Activated CD4-positive, alpha-beta memory T cell treated with anti-CD3 and anti-CD28 coated beads, Interleukin-2, amount 10 ng/mL, durations not matched to agents 7 days and 5 days (primary cell): ENCODE results near the gene SFMBT2. TPM values are rescaled to one million over a fixed set of nuclear protein-coding genes. Genes with fewer than 3 reads are reported as not detected.

Experiments
- CTCF ChIA-PET: fragments of 350-600 bp; sonication (Branson Sonifier 250); formaldehyde crosslinking; loops from one replicate; lab custom pipeline; 2021; ENCODE audit warnings: antibody characterized with exemption, inconsistent platforms; lab: Charles Lee
- POLR2A ChIA-PET: fragments of 350-600 bp; sonication (Branson Sonifier 250); formaldehyde crosslinking; loops from one replicate; lab custom pipeline; 2021; ENCODE audit warnings: antibody characterized with exemption; lab: Charles Lee
- DNase-seq: peaks from one replicate; pipeline ENCODE4 v3.0.0-alpha.2; 2020
- H3K27ac Mint-ChIP-seq: one replicate; pipeline ENCODE4 v1.8.0; 2021; ENCODE audit warnings: mild to moderate bottlenecking, mixed read lengths
- H3K27me3 Mint-ChIP-seq: one replicate; pipeline ENCODE4 v1.8.0; 2021; ENCODE audit warnings: mixed read lengths
- H3K36me3 Mint-ChIP-seq: one replicate; pipeline ENCODE4 v1.8.0; 2021; ENCODE audit warnings: low read depth, mixed read lengths
- H3K4me1 Mint-ChIP-seq: one replicate; pipeline ENCODE4 v1.8.0; 2021; ENCODE audit warnings: mixed read lengths
- H3K4me3 Mint-ChIP-seq: one replicate; pipeline ENCODE4 v1.8.0; 2021; ENCODE audit warnings: mild to moderate bottlenecking, mixed read lengths
- H3K9me3 Mint-ChIP-seq: one replicate; pipeline ENCODE4 v1.8.0; 2021; ENCODE audit warnings: mixed read lengths
- total RNA-seq, 2 experiments: library from RNA; stranded (reverse); gene quantifications; one replicate each; pipeline ENCODE4 v1.2.3, GENCODE V29; 2021

SFMBT2 gene
- total RNA-seq, 2 experiments from 2014 or later = 25.8 to 27.0 TPM

GRCh38 chr10:7121154-7121797 is 289.6 kb downstream of the SFMBT2 start:
- peak; percentile 66 for DNase-seq
- Mint-ChIP-seq H3K4me1 (peaks cover 3% of the 10 kb centered on the region), H3K27me3 (peaks cover 36% of the 10 kb centered on the region), H3K36me3 (no peaks in the 10 kb centered on the region), H3K4me3 (no peak overlapping the region), H3K9me3 (no peaks in the 10 kb centered on the region), H3K27ac (no peak overlapping the region)
- POLR2A ChIA-PET = interaction anchor here (0.6 to 1.2 kb wide), 2 partner anchors 151 to 193 kb away, joined by 3 read pairs; no protein-coding TSS in a partner anchor
- CTCF ChIA-PET = interaction anchor here (0.5 to 3.1 kb wide), 24 partner anchors 9 to 306 kb away, joined by 3 to 19 read pairs (median 4); partner anchors contain the start of gene SFMBT2

DNA sequence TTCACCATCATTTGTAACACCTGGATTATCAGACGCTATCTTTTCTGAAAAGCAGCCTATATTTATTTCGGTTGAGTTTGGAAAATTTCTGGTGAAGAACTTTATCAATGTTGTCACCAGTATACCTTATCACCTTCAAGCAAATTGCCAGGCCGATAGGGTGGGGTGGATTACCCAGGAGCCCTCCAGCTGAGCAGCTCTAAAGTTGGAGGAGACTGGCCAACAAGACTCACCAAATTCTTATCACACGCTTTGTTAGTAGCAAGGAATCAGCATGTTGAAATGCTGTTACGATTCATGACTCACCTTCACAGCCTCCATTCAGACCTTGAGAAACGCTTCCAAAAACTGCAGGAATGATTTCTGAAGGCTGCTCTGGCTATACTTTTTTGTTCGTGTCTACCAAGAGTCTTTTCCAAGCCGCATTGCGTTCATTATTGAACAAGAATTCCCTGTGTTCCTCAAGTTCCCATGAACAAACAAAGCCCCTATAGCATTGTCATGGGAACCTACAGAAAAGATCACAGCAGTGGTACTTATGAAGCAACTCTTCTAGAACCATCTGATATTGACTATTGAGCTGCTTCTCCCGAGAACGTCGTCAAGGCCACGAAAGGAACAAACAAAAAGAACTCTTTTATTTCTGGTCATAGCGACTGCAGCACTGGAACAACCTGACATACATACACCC is 291.4 kb downstream of the SFMBT2 start:
- no peak overlapping the region for H3K4me3 Mint-ChIP-seq
- H3K27me3 Mint-ChIP-seq = peaks cover 34% of the 10 kb centered on the region
- CTCF ChIA-PET = interaction anchor here (1.0 to 3.1 kb wide), 5 partner anchors 11 to 204 kb away, joined by 3 to 12 read pairs (median 5); no protein-coding TSS in a partner anchor
- H3K36me3 Mint-ChIP-seq = no peaks in the 10 kb centered on the region
- DNase-seq = no peak
- H3K9me3 Mint-ChIP-seq = no peaks in the 10 kb centered on the region
- POLR2A ChIA-PET = no interaction called here
- H3K27ac Mint-ChIP-seq = no peak overlapping the region
- H3K4me1 Mint-ChIP-seq = peaks cover 3% of the 10 kb centered on the region

GRCh38 chr10:7117806-7118674 is 292.8 kb downstream of the SFMBT2 start:
- no peak overlapping the region for H3K27ac Mint-ChIP-seq
- POLR2A ChIA-PET = no interaction called here

DNA sequence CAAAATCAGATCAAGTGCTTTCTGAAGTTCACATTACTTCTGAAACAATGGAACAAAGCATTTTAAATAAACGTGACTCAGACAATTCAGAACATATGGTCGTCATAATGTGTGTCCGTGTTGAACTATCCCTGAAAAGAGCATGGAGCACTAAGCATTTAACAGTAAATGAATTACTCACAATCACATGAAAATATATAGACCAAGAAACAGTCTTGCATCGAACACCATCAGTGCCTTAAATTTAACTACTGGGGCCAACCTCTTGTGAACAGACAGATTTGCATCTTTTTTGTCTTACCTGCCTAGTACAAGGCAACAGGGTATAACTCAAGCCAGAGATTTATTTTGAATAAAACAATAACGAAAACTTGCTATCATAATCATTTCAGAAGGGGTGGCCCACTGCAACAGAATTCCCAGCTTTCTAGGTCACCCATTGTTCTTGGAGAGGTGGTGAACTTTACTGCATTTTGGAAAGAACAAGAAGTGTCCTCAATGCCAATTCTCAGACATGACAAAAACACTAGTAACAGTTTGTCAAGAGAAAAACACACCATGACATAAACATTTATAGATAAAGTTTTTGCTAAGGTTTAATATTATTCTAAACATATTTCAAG is 293.5 kb downstream of the SFMBT2 start:
- no peaks in the 10 kb centered on the region for H3K9me3 Mint-ChIP-seq
- H3K4me1 Mint-ChIP-seq = peaks cover 3% of the 10 kb centered on the region
- DNase-seq = no peak
- CTCF ChIA-PET = interaction anchor here (0.9 to 2.1 kb wide), 2 partner anchors 199 to 302 kb away, joined by 3 to 5 read pairs; no protein-coding TSS in a partner anchor
- H3K4me3 Mint-ChIP-seq = no peak overlapping the region
- H3K27me3 Mint-ChIP-seq = peaks cover 18% of the 10 kb centered on the region
- POLR2A ChIA-PET = no interaction called here
- H3K36me3 Mint-ChIP-seq = no peaks in the 10 kb centered on the region
- H3K27ac Mint-ChIP-seq = no peak overlapping the region

More at GRCh38 chr10:7117806-7118674, 292.8 kb downstream of the SFMBT2 start:
- Mint-ChIP-seq H3K9me3 (no peaks in the 10 kb centered on the region), H3K4me1 (peaks cover 3% of the 10 kb centered on the region), H3K36me3 (no peaks in the 10 kb centered on the region), H3K27me3 (peaks cover 25% of the 10 kb centered on the region), H3K4me3 (no peak overlapping the region)
- DNase-seq = no peak
- CTCF ChIA-PET = interaction anchor here (0.9 to 2.1 kb wide), 3 partner anchors 198 to 301 kb away, joined by 3 to 5 read pairs (median 3); no protein-coding TSS in a partner anchor

- no peak for DNase-seq
- Mint-ChIP-seq H3K9me3 (no peaks in the 10 kb centered on the region), H3K4me3 (no peak overlapping the region), H3K4me1 (peaks cover 4% of the 10 kb centered on the region), H3K27ac (no peak overlapping the region), H3K36me3 (no peaks in the 10 kb centered on the region), H3K27me3 (peaks cover 15% of the 10 kb centered on the region)
- POLR2A ChIA-PET = no interaction called here
- CTCF ChIA-PET = no interaction called here
Measured at GRCh38 chr10:7111561-7111960, 299.3 kb downstream of the SFMBT2 start.

DNA sequence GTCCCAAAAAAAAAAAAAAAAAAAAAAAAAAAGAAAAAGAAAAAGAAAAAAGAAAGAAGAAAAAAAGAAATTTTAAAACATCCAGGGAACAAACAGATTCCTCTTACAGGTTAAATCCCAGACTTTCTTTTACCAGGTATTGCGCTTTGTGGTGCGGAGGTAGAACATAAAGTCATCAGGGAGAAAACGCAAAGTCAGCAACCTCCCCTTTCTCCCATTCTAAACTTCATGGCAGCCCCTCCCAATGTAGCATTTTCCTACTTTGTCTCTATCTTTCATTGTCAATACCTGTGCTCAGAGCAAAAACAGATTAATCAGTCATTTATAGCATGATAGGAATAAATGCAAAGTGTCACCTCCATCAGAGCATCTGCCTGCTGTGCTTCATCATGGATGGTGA is 299.7 kb downstream of the SFMBT2 start:
- H3K27ac Mint-ChIP-seq = no peak overlapping the region
- DNase-seq = no peak
- H3K4me1 Mint-ChIP-seq = peaks cover 4% of the 10 kb centered on the region
- H3K27me3 Mint-ChIP-seq = peaks cover 12% of the 10 kb centered on the region
- H3K4me3 Mint-ChIP-seq = no peak overlapping the region
- ChIA-PET POLR2A (no interaction called here), CTCF (interaction anchor here (1.7 kb wide), 1 partner anchor 10 kb away, joined by 7 read pairs; no protein-coding TSS in a partner anchor)
- H3K9me3 Mint-ChIP-seq = no peaks in the 10 kb centered on the region
- H3K36me3 Mint-ChIP-seq = no peaks in the 10 kb centered on the region
